ENCODE data around the gene NEU4.

DNA sequence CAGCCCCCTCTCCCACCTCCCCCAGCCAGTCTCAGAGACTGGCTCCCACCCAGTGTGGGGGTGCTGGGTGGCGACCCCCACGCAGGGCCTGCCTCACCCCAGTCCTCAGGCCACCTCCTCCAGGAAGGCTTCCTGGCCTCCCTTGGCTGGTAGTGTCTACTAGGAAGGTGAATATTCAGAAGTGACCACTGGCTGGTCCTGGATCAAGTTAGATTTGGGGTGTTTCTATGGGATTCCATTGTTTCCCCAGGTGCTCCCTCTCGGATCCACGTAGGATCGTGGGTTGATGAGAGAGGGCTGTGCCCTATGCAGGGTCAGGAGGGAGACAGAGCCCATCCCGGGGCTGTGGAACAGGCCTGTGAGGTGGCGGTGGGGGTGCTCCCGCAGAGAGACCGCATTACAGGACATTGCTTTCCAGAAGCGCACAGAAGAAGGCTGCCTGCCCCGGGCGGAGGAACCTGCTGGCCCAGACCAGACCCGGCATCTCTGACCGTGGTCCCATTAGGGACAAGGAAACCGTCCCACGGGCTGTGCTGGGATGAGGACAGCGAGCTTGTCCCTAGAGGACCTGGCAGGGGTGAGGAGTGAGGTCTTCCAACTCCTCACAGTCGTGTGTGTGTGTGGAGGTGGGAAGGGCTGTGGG is 46.4 kb downstream of the NEU4 start:
- TF ChIP-seq POLR2A (IDR thresholded peaks at IDR 0.05), result no peak
- TF ChIP-seq, protein P1, sequence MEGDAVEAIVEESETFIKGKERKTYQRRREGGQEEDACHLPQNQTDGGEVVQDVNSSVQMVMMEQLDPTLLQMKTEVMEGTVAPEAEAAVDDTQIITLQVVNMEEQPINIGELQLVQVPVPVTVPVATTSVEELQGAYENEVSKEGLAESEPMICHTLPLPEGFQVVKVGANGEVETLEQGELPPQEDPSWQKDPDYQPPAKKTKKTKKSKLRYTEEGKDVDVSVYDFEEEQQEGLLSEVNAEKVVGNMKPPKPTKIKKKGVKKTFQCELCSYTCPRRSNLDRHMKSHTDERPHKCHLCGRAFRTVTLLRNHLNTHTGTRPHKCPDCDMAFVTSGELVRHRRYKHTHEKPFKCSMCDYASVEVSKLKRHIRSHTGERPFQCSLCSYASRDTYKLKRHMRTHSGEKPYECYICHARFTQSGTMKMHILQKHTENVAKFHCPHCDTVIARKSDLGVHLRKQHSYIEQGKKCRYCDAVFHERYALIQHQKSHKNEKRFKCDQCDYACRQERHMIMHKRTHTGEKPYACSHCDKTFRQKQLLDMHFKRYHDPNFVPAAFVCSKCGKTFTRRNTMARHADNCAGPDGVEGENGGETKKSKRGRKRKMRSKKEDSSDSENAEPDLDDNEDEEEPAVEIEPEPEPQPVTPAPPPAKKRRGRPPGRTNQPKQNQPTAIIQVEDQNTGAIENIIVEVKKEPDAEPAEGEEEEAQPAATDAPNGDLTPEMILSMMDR (IDR thresholded peaks at IDR 0.05), result no peak
- no peak for TF ChIP-seq EP300 (IDR thresholded peaks at IDR 0.05; ENCODE audit: low read depth)
- TF ChIP-seq POLR2AphosphoS5 (IDR thresholded peaks at IDR 0.05), result no peak

All from transverse colon (tissue), 4 donors.